KOPT-K1 (cell line): ENCODE measurements around the gene RRP1.
A peak's percentile ranks its signal among the peaks of the same experiment; 100 is the strongest.

Experiments
- H3K27ac ChIP-seq: fragments of 200-600 bp; sonication (generic); 2 replicates; pipeline ENCODE4 v1.5.1; 2016; ENCODE audit warnings: antibody characterized with exemption, mild to moderate bottlenecking, low read depth, low read length; ENCODE audit not compliant: poor library complexity, severe bottlenecking
- H3K36me3 ChIP-seq: fragments of 200-600 bp; sonication (generic); 2 replicates; pipeline ENCODE4 v1.5.1; 2017; ENCODE audit warnings: antibody characterized with exemption, mild to moderate bottlenecking, low read length, moderate library complexity; ENCODE audit not compliant: insufficient read depth
- H3K9me3 ChIP-seq: fragments of 200-600 bp; sonication (generic); 2 replicates; pipeline ENCODE4 v1.5.1; 2017; ENCODE audit warnings: antibody characterized with exemption, low read length, mild to moderate bottlenecking; ENCODE audit not compliant: insufficient read depth, poor library complexity, severe bottlenecking

Gene RRP1

GRCh38 chr21:43767498-43767983 lies 21.8 kb upstream of the RRP1 start:
- H3K27ac ChIP-seq, result no peak overlapping the region
- H3K9me3 ChIP-seq, result no peaks in the 10 kb centered on the region
- H3K36me3 ChIP-seq, result peaks cover 2% of the 10 kb centered on the region; the same call in 1 of the 2 replicates

DNA sequence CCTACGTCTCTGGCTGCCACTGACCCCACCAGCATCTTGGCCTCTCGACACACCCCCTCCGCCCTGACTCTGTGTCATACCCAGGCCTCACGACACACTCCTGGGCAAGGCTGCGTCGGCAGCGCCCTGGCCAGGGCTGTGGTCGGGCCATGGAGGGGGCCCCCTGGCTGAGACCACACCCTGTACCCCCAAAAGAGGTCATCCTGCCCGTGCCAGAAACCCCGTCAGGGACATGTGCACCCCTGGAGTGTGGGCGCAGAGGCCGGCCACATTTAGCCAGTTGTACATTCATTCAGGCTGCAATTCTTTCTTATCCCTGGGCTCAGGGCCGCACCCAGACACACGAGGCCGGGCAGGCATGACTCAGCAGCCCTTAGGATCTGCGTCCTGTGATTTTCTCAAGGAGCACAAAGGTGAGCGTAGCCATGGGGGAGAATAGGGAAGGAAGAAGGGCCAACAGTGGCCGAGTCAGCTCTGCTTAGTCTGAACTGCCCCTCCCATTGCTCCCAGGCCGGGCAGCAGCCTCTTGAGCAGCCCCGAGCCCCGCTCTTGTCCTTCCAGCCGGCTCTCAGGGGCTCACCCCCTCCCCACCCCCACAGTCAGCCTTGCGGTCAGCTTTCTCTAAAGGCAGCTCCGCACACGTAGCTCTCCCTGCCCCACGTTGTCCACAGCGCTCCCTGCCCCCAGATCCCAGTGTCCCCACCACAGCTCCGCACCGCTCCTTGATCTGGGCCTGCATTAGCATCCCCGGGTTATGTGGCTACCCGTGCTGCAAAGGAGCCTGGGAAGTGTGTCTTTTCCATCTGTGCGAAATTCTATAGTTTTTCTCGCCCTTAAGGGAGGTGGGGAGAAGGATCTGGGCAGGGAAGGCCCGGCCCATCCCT lies 21.2 kb upstream of the RRP1 start:
- Histone ChIP-seq H3K9me3 (no peaks in the 10 kb centered on the region), H3K36me3 (peaks cover 9% of the 10 kb centered on the region; the same call in 1 of the 2 replicates), H3K27ac (no peak overlapping the region)

DNA sequence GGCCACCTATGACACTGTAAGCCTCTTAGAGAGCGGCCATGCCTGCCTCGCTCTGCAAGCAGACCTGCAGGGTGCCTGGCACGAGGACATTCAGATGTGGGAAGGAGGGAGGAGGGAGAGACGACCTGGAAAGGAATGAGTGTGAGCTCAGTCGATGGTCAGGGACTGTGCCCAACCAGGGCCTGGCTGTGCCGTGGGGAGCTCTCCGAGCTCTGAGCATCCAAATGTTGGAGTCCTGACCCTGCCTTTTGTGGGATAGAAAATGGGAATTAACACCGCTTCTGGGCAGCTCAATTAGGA lies 20.6 kb upstream of the RRP1 start:
- no peak overlapping the region for H3K27ac ChIP-seq
- peaks cover 14% of the 10 kb centered on the region; the same call in 1 of the 2 replicates for H3K36me3 ChIP-seq
- no peaks in the 10 kb centered on the region for H3K9me3 ChIP-seq

GRCh38 chr21:43769325-43769958 lies 19.9 kb upstream of the RRP1 start:
- H3K27ac ChIP-seq, result no peak overlapping the region
- H3K9me3 ChIP-seq, result no peaks in the 10 kb centered on the region
- H3K36me3 ChIP-seq, result peaks cover 21% of the 10 kb centered on the region; the same call in 1 of the 2 replicates

DNA sequence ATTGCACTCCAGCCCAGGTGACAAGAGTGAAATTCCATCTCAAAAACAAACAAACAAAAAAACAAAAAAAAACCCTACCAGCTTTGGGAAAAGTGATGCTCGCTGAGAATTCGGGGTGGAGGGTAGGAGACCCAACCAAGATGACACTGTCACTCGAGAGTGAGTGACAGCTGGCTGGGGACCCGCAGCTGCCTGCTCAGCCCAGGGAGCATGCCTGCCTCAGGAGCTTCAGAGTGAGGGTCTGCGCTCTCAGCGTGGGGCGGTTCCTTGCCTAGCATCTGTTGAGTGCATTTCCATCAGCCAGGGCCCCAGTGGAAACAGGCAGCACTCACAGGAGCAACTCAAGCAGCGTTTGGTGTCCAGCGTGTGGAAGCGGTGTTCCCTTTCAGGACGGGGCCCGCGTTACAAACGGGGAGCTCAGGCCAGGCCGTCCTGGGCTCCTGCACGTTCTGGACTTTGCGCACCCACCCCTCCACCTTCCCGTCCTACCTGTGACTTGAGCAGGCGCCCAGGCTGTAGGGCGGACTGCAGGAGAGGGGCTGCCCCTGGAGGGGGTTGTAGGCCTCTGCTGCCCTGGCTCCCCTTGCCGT lies 19.2 kb upstream of the RRP1 start:
- H3K9me3 ChIP-seq, result no peaks in the 10 kb centered on the region
- peaks cover 25% of the 10 kb centered on the region; the same call in 1 of the 2 replicates for H3K36me3 ChIP-seq
- H3K27ac ChIP-seq, result no peak overlapping the region

DNA sequence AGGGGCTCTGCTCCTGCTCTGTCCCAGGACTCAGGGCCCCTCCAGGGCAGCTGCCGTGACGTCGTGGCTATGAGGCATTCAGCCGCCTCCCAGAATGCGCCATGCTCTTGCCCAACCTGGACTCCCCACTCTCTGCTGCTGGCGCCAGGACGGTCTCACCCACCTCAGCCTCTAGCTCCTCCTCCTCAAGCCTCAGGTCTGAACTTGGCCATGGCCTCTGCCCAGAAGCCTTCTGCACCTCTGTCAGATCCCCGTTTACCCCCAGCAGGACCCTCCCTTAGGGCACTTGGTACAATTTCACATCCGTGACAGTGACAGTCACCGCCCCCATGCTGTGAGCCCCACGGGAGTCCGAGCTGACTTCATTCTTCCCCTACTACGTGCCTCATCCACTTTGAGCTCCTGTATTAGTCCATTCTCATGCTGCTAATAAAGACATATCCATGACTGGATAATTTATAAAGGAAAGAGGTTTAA lies 18.1 kb upstream of the RRP1 start:
- Histone ChIP-seq H3K36me3 (peaks cover 25% of the 10 kb centered on the region; the same call in 1 of the 2 replicates), H3K9me3 (no peaks in the 10 kb centered on the region), H3K27ac (no peak overlapping the region)

DNA sequence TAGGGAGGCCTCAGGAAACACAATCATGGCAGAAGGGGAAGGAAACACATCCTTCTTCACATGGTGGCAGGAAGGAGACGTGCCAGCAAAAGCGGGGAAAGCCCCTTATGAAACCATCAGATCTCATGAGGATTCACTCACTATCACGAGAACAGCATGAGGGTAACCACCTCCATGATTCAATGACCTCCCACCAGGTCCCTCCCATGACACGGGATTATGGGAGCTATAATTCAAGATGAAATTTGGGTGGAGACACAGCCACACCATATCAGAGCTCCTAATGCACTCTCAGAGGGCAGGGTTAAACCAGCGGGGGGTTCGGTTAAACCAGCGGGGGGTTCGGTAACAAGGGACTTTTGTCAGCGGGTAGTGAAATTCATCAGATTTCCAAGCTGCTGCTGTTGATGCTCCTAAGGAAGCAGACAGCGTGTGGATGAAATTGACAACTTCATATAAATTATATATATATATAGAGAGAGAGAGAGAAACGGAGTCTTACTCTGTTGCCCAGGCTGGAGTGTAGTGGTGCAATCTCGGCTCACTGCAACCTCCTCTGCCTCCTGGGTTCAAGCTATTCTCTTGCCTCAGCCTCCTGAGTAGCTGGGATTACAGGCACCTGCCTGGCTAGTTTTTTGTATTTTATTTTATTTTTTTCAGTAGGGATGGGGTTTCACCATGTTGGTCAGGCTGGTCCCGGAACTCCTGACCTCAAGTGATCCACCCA lies 17.5 kb upstream of the RRP1 start:
- no peak overlapping the region for H3K27ac ChIP-seq
- H3K36me3 ChIP-seq, result peaks cover 25% of the 10 kb centered on the region; the same call in 1 of the 2 replicates
- H3K9me3 ChIP-seq, result no peaks in the 10 kb centered on the region

DNA sequence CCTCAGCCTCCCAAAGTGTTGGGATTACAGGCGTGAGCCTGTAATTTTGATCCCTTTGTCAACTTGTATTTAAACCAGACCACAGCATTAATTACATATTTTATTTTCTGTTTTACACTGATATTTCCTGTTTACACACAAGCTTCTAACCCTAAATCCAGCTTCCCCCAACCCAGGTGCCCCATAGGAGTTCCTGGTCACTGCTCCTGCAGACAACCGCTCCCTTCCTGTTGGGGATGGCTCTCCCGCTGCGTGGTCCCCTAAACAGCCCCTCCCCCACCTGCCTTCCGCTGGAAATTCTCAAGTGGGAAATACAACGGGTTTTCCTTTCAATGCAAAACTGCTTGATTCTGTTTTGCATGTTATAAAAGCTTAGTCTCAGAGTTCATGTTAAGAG lies 17.0 kb upstream of the RRP1 start:
- H3K27ac ChIP-seq, result no peak overlapping the region
- H3K36me3 ChIP-seq, result peaks cover 25% of the 10 kb centered on the region; the same call in 1 of the 2 replicates
- H3K9me3 ChIP-seq, result no peaks in the 10 kb centered on the region

DNA sequence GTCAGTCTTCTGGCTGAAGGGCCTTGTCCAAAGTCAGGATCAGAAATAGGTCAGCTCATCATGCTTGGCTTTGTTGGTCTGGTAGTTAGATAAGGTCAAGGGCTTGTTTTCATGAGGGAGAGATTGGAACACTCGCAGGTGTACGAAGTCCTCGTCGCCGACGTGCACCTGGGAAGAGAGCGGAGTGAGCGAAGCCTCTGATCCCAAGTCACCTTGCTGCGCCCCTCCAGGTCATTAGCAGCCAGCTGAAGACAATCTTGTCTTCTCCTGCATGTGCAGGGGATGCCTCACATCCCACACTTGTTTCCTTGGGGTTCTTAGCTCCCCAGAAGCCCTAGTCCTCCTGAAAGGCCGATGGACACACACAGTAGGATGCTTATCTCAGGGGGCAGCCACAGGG lies 15.2 kb upstream of the RRP1 start:
- peaks cover 25% of the 10 kb centered on the region; the same call in 1 of the 2 replicates for H3K36me3 ChIP-seq
- no peak overlapping the region for H3K27ac ChIP-seq
- no peaks in the 10 kb centered on the region for H3K9me3 ChIP-seq

- Histone ChIP-seq H3K36me3 (peaks cover 25% of the 10 kb centered on the region; the same call in 1 of the 2 replicates), H3K9me3 (no peaks in the 10 kb centered on the region), H3K27ac (peak overlapping the region; percentile 64)
These were observed 14.2 kb upstream of the RRP1 start for GRCh38 chr21:43775190-43775589.

DNA sequence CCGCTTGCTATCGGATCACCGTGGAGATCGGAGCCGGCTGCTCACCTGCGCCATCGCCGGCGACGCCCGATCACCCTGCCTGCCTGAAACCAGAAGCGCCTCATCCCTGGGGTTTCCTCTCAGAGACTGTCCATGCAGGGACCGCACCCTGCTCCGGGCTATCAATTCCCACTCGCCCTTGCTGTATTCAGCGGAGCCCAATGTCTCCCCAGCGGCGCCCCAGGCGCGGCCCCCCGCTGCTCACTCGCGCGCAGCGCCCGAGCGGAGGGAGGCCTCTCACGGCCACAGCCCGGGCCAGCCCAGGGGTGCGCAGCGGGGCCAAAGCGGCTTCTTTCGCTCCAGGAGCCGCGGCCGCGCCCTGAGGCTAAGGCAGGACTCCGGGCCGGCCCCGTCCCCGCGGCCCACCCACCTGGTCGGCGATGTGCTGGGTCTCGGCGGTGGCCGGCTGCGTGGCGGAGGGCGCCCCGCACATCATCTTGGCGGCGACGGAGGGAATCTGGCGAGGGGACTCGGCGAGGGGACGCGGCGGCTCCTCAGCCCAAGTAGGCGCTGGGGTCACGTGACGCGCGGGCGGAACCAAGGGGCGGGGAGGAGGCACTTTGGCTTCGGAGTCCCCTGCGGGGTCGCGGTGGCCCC lies 13.5 kb upstream of the RRP1 start, which contains the start of gene CSTB:
Gene CSTB, minus strand, starts transcription at position 514 of the 636 bp plus-strand sequence. Its CDS starts 39 bp downstream, at position 475.
- H3K27ac ChIP-seq, result peak within 1 kb of the TSS; percentile 64
- peaks cover 25% of the 10 kb centered on the region; the same call in 1 of the 2 replicates for H3K36me3 ChIP-seq
- H3K9me3 ChIP-seq, result no peaks in the 10 kb centered on the region

GRCh38 chr21:43777953-43778352 lies 11.4 kb upstream of the RRP1 start:
- Histone ChIP-seq H3K27ac (peak overlapping the region; percentile 91), H3K9me3 (no peaks in the 10 kb centered on the region), H3K36me3 (peaks cover 19% of the 10 kb centered on the region; the same call in 1 of the 2 replicates)

GRCh38 chr21:43778469-43779335 lies 10.7 kb upstream of the RRP1 start:
- peak overlapping the region; percentile 91 for H3K27ac ChIP-seq
- peaks cover 12% of the 10 kb centered on the region; the same call in 1 of the 2 replicates for H3K36me3 ChIP-seq

More at GRCh38 chr21:43778469-43779335, 10.7 kb upstream of the RRP1 start:
- H3K9me3 ChIP-seq, result no peaks in the 10 kb centered on the region
